OCI-LY7 (cell line): ENCODE data around the gene GDE1.

Source experiments
- CTCF ChIP-seq: fragments of 200-600 bp; sonication (generic); conservative IDR thresholded peaks from 2 replicates; pipeline ENCODE4 v1.5.1; 2014; ENCODE audit warnings: mild to moderate bottlenecking, antibody characterized with exemption, low read length, moderate library complexity, mixed read lengths
- EZH2phosphoT487 ChIP-seq: fragments of 200-600 bp; sonication (generic); IDR thresholded peaks from 2 replicates; pipeline ENCODE4 v1.6.1; 2018; ENCODE audit warnings: low read depth, borderline replicate concordance, mild to moderate bottlenecking, mixed run types, antibody characterized with exemption, low read length, moderate library complexity, mixed read lengths

GRCh38 chr16:19463468-19464315 lies 58.2 kb downstream of the GDE1 start:
- TF ChIP-seq CTCF = no peak
- no peak for TF ChIP-seq EZH2phosphoT487
